Measurements from ENCODE around the gene STRADA.

The STRADA gene

DNA sequence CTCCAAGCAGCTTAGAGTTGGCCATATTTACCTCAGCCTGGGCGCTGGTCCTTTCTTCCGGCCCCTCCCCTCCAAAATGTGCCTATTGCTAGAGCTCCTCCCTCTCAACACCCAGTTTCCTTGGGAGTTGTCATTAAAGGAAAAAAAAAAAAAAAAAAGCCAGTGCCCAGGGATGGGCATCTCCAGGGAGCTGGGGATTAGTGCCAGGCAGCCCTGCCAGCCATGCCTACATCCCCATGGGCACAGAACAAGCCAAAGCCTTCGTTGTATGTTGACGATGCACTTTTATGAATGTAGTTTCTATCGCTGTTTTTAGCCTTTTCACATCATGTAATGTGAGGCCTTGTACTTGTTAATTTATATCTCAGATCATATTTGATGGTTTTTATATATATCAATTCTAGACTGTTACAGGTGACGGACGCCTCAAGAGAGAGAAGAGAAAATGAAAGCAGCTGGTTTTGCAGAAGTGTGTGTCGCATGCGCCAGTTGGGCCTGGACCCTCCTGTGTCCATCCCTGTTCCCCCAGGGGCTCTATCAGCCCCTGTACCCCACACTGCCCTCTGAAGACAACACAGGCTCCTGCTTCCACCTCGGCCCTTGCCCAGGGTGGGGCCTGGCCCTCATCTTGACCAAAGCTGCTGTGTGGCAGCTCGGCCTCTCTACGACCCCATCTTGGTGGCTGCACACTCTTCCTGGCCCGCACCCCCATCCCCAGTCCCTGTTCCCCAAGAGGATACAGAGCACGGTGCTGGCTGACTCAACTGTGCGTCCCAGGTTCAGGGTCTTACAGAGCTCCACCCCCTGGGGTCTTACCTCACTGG, 46.4 kb downstream of the STRADA start:
- peaks cover 4% of the 10 kb centered on the region for H3K4me1 ChIP-seq
- no peaks in the 10 kb centered on the region for H3K9me3 ChIP-seq (ENCODE audit: control insufficient read depth, low read length)
- no peaks in the 10 kb centered on the region for H3K36me3 ChIP-seq (ENCODE audit: control insufficient read depth, insufficient read depth, low read length)
- no peak overlapping the region for H3K9ac ChIP-seq
- no peak overlapping the region for H3K4me2 ChIP-seq (ENCODE audit: low read length)
- H3K27me3 ChIP-seq (ENCODE audit: control insufficient read depth, insufficient read depth, low read length): no peaks in the 10 kb centered on the region
- no peak overlapping the region for H2AFZ ChIP-seq
- no peak overlapping the region for H3K27ac ChIP-seq
- H3K79me2 ChIP-seq: no peaks in the 10 kb centered on the region
- no peak overlapping the region for H3K4me3 ChIP-seq (ENCODE audit: low read depth, low read length)
- TF ChIP-seq, protein P1, sequence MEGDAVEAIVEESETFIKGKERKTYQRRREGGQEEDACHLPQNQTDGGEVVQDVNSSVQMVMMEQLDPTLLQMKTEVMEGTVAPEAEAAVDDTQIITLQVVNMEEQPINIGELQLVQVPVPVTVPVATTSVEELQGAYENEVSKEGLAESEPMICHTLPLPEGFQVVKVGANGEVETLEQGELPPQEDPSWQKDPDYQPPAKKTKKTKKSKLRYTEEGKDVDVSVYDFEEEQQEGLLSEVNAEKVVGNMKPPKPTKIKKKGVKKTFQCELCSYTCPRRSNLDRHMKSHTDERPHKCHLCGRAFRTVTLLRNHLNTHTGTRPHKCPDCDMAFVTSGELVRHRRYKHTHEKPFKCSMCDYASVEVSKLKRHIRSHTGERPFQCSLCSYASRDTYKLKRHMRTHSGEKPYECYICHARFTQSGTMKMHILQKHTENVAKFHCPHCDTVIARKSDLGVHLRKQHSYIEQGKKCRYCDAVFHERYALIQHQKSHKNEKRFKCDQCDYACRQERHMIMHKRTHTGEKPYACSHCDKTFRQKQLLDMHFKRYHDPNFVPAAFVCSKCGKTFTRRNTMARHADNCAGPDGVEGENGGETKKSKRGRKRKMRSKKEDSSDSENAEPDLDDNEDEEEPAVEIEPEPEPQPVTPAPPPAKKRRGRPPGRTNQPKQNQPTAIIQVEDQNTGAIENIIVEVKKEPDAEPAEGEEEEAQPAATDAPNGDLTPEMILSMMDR (IDR thresholded peaks at IDR 0.05): no peak

DNA sequence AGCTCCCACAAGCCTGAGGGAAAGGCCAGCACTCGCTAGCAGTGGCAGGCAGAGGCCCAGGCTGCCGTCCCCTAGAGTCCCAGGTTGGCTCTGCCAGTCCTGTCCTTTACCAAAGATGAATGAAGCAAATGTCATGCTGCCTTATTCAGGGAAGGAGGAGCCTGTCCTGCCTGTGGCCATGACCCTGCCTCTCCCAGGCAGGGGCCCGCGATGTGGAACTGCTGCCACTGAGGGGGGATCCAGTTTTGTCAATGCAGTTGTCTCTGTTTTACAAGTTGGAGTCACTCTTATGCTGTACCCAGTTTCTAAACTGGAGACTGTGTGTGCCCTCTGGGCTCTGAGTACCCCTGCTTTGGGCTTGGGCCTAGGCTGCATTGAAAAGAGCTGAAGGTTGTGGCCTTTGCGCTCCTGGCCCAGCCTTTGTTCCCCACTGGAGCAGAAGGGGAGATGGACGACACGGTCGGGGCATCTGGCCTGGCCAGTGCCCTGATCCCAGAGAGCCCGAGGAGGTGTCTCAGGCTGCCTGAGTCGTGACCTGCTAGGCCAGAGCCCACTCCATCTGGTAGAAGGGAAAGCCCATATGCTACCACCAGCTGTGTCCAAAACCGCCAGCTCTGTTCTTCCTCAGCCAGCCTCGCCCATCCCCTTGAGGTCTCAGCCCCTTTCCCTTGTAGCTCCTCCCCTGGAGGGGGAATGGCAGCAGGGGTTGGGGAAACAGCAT, 47.2 kb downstream of the STRADA start:
- Histone ChIP-seq H3K9ac (no peak overlapping the region), H3K79me2 (no peaks in the 10 kb centered on the region), H2AFZ (no peak overlapping the region), H3K27ac (no peak overlapping the region), H3K9me3 (ENCODE audit: control insufficient read depth, low read length) (no peaks in the 10 kb centered on the region), H3K4me1 (peaks cover 4% of the 10 kb centered on the region), H3K4me3 (ENCODE audit: low read depth, low read length) (no peak overlapping the region), H3K4me2 (ENCODE audit: low read length) (no peak overlapping the region), H3K27me3 (ENCODE audit: control insufficient read depth, insufficient read depth, low read length) (no peaks in the 10 kb centered on the region), H3K36me3 (ENCODE audit: control insufficient read depth, insufficient read depth, low read length) (no peaks in the 10 kb centered on the region)
- TF ChIP-seq, protein P1 (IDR thresholded peaks at IDR 0.05): no peak

DNA sequence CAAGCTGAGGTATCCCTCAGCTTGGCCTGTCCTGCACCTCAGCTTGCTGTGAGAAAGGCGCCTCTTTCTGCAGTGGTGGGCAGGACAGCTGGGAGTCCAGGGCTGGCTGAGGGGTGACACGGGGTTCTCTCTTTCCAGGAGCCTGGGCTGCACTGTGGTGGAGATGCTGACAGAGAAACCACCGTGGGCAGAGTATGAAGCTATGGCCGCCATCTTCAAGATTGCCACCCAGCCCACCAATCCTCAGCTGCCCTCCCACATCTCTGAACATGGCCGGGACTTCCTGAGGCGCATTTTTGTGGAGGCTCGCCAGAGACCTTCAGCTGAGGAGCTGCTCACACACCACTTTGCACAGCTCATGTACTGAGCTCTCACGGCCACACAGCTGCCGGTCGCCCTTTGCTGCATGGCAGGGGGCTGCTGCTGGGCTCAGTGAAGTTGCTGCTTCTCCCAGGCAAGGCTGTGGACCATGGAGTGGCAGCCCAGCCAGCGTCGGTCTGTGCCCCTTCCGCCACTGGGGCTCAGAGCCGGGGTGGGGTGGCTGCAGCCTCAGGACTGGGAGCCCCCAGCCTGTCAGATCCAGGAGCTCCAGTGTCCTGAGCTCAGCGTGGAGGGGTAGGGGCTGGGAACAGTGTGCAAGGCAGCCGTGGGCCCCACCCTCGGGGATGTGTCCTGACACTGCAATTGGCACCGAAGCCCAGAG, 48.0 kb downstream of the STRADA start:
- Histone ChIP-seq H3K27ac (no peak overlapping the region), H3K4me1 (no peaks in the 10 kb centered on the region), H3K4me3 (ENCODE audit: low read depth, low read length) (no peak overlapping the region), H3K79me2 (no peaks in the 10 kb centered on the region), H3K36me3 (ENCODE audit: control insufficient read depth, insufficient read depth, low read length) (no peaks in the 10 kb centered on the region), H3K4me2 (ENCODE audit: low read length) (no peak overlapping the region), H3K27me3 (ENCODE audit: control insufficient read depth, insufficient read depth, low read length) (no peaks in the 10 kb centered on the region), H3K9me3 (ENCODE audit: control insufficient read depth, low read length) (no peaks in the 10 kb centered on the region), H2AFZ (no peak overlapping the region), H3K9ac (no peak overlapping the region)
- TF ChIP-seq, protein P1 (IDR thresholded peaks at IDR 0.05): no peak

DNA sequence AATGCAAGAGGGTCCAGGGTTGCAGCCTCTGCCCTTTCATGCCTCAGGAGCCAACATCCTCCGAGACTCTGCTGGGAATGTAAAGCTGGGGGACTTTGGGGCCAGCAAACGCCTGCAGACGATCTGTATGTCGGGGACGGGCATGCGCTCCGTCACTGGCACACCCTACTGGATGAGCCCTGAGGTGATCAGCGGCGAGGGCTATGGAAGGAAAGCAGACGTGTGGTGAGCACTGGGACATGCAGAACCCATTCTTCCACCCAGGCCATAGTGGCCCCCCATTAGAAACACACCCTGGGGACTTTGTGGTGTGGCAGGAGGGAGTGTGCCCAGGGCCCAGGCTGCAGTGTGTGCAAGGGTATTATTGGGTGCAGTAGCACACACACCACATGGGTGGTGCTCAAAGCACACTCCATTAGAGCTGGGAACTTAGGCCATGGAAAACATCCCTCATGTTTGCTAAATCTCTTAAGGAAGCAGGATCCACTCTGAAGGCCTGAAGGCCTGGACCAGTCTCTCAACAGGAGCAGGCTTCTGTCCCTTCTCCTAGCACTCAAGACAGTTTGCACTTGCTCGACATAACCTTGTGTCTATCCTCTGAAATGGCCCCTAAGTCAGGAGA, 49.3 kb downstream of the STRADA start:
- no peak overlapping the region for H3K4me3 ChIP-seq (ENCODE audit: low read depth, low read length)
- no peak overlapping the region for H3K9ac ChIP-seq
- no peaks in the 10 kb centered on the region for H3K79me2 ChIP-seq
- no peak overlapping the region for H3K27ac ChIP-seq
- no peaks in the 10 kb centered on the region for H3K27me3 ChIP-seq (ENCODE audit: control insufficient read depth, insufficient read depth, low read length)
- no peaks in the 10 kb centered on the region for H3K4me1 ChIP-seq
- no peak overlapping the region for H3K4me2 ChIP-seq (ENCODE audit: low read length)
- H3K9me3 ChIP-seq (ENCODE audit: control insufficient read depth, low read length): no peaks in the 10 kb centered on the region
- H3K36me3 ChIP-seq (ENCODE audit: control insufficient read depth, insufficient read depth, low read length): no peaks in the 10 kb centered on the region
- TF ChIP-seq, protein P1 (IDR thresholded peaks at IDR 0.05): no peak
- H2AFZ ChIP-seq: no peak overlapping the region

Measured in parathyroid adenoma (tissue), 2 donors.